Right renal pelvis (tissue), 4 donors: ENCODE data around the gene TLE4. TPM values are rescaled to one million over a fixed set of nuclear protein-coding genes. Genes with fewer than 3 reads are reported as not detected.

Source experiments
- DNase-seq, 4 donors: peaks; one replicate each; pipeline ENCODE4 v3.0.0-alpha.2; 2013; ENCODE audit warnings: low read depth in 4 of 4, low spot score in 3 of 4, missing footprints in 1 of 4
- polyA plus RNA-seq, 4 donors: library from polyadenylated mRNA; unstranded; fragments of 120-200 nt; gene quantifications; one replicate each; pipeline ENCODE4 v1.2.1, GENCODE V29; 2013; ENCODE audit not compliant: insufficient read length in 4 of 4

The TLE4 gene
- polyA plus RNA-seq, 4 donors = 58.4 to 80.9 (median 79.0) TPM

DNA sequence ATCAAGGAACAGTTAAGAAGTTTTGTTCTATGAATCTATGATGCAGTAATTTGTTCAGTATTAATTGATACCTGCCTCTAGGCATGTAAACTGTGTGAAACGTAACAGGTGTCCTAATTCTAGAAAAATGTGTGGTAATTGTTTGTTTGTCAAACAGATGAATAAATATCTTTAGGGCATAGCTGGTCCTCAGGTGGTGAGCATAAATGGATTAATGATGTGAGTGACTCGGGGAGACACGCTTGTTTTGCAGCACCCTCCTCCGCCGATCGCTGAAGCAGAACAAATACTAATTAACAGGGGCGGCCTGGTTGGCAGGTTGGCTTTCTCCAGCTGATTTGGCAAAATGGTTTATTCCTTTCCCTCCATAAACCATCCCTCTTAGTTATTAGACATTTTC lies 88.8 kb downstream of the TLE4 start:
- DNase-seq = no peak

DNA sequence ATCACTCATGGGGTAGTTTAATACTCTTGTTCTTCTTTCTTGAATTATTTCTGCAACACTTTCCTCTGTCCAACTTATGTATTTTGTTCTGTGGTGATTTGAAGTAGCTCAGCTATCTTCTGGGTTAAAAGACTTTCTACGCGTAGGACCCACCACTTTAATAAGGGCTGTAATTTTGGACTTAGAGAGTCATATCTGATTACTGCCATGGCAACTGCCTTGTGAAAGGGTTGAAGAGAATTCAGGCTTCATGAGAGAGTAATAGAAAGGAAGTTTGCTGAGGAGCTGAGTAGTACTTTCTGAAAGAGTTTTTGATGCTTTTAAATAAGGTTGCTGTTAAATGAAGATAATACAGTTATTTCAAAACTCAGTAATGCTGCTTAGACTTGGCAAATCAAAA lies 89.5 kb downstream of the TLE4 start:
- DNase-seq = no peak

DNA sequence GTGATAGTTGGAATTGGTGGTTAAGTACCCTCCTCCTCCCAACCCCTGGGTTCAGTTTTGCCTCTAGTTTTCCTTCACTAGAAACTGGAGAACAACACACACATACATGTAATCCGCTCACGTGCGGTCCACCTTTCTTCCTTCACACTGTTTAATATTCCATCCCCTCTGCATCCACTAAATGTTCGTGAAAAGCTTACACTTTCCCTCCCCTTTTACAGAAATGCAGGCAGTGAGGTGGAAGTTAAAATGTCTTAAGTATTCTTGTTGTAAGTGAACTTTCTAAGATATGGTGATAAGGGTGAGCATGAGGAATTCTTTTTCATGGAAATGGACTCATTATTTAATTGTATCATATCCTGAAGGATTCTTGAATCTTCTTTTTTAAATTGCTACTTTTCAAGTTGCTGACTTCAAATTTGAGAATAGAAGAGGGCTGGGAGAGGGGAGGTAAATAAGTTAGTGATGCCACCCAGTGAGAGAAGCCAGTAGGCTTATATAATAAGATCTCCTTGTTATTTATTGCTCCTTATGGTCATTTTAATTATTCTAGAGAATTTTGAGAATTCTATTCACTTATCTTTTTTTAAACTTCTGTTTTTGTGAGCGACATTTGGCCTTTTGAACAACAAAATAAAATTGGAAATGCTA lies 90.2 kb downstream of the TLE4 start:
- DNase-seq = no peak

DNA sequence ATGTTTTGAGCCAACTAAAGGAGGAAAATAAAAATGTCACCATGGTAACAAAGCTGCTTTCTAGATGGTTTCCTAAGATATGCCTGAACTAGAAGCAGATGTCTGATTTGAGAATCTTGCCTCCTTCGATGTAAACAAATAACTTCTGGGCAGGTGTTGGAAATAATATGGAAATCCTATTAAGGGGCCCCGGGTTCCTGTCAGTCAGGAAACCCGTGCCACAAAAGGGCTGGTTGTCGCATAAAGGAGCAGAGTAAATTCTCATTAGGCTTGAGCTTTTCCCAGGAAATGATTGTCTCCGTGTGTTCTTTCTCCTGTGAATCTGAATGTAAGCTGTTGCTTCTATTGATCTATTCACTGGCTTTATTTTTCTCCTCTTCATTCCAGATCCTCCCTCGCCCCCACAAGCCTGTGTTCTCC lies 90.8 kb downstream of the TLE4 start:
- no peak for DNase-seq

DNA sequence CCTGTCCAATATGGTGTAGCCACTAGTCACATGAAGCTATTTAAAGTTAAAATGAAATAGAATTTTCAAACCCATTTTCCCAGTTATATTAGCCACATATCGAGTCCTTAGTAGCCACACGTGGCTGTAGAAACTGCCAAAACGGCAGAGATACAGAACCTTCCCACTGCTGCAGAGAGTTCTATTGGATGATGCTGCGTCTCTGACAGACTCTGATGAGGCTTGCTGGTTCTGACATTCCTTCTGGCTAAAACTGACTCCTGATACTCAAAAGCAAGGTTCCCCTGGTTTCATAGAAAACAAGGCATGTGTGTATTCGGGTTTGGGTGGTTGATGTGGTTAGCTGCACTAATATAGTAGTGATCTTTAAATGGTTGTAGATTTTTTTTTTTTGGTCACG lies 91.5 kb downstream of the TLE4 start:
- no peak for DNase-seq

DNA sequence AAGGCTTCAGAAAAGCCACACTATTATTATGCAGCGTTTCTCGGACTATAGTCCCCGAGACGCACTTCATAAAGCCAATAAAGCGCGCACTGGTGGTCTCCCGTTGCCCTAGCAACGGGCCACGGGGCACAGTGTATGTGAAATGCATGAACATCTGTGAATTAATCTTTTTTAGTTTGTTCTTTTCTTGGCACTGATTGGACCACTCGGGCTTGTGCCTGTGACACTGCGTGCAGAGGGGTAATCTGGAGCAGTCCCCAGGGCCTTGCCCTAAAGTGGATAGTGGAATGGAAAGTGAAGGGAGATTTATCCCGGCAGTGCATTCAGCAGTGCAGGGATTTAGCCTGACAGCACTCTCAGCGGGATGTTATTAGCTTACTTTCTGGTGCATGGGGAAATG lies 92.1 kb downstream of the TLE4 start:
- DNase-seq = no peak

DNA sequence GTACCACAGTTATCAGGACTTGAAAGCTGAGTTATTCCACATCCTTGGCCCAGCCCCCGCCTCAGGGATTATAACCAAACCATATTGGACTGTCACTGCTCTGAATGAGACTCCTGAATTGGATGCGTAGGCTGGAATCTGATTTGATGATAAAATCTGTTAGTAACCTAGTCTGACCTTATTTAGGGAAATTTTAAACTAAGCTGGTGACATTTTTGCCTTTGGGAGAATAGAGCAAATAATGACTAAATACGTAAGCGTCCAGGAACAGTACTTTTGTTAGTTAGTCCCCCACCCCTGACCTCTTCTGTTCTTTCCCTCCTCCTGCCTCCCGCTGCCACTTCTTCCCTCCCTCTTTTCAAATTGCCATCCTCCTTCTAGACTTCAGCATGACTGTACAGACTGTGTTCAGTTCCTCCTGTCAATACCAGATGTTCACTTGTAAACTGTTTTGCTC lies 92.6 kb downstream of the TLE4 start:
- DNase-seq = no peak

DNA sequence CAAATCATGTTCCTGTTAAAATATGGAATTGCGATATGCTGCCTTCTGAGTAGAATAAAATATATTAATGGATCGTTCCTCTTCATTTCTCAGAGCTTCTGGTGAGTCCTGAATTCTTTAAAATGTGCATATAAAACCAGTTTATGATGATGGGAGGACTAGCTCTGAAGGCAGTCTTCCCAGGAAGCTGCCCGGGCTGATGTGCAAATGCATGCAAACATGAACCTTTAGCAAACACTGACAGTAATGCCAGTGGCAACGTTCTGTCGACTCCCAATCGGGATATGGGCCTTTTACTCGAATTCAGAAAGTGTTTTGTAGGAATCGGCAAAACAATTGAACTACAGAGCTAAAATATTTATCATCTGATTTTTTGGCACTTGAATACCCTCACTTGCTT lies 93.6 kb downstream of the TLE4 start:
- no peak for DNase-seq

DNA sequence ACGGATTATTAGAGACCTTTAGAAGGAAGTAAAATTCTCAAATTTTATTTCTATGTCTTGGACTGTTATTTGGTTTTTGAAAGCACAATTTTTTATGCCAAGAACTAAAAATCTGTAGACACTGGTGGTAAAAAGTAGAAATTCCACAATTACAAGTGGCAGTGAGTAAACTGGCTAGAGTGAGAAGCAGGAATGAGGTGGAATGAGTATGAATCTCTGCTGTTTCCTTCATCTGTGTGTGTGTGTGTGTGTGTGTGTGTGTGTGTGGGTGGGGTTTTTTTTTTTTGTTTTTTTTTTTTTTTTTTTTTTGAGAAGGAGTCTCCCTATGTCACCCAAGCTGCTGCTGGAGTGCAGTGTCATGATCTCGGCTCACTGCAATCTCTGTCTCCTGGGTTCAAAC lies 94.2 kb downstream of the TLE4 start:
- DNase-seq = no peak

DNA sequence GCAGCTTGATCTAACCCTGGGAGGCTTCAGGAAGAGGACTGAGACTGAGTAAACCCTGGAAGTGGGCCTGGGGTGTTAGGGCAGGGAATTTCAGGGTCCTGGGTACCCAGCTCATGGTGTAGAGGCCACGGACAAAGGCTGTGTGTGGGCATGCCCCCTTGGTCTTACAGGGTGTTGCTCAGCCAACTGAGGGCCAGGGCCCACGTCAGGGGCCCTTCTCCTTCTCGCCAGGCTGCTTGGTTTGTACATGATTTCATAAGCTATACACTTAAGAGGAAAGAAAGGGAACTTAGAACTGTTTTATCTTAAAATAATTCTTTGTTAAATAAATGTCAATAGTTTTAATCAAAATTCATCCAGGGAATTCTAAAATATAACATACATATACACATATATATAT lies 95.4 kb downstream of the TLE4 start:
- no peak for DNase-seq

DNA sequence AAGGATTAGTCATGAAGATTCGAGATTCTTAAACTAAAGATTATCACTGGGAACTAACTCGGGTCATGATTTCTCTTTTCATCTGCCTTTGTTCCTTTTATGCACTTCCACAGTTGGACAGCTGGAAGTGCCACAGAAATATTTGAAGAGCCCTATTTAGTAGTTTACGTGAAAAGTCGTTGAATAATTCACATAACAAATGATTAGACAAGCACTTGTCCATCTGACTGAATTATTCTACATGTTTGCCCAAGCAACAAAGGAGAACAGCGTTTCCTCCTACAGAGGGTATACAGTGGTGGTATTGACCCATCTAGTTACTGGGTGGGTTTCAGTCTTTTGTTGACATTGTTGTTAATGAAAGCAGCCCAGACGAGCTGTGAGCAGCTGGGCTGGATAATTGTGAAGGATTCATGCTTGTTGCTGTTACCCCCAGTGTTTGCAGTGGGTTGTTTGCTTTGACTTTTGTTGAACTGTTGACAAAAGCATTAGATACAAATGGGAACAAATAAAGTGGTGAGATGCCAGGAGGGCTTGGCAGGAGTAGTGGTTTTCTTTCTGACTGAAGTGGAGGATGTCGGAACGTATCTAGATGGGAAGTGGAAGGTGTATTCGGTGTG lies 96.2 kb downstream of the TLE4 start:
- no peak for DNase-seq

DNA sequence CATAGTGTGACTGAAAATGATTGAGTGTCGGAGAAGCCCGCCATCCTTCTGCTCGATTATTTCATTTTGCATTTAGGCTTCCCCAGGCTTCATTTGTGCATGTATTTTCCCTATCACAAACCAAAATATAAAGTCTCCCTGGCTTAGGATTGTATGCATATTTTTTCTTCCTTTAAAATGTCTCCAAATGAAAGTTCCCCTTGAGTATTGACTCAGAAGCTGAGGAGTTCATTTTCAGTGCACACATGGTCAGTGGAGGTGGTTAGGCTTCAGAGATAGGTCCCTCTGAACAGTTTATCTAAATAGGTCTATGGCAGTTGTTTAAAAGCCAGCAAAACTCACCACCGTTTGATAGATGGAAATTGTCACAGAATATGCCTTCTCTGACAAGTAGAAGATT lies 97.2 kb downstream of the TLE4 start:
- DNase-seq = no peak

DNA sequence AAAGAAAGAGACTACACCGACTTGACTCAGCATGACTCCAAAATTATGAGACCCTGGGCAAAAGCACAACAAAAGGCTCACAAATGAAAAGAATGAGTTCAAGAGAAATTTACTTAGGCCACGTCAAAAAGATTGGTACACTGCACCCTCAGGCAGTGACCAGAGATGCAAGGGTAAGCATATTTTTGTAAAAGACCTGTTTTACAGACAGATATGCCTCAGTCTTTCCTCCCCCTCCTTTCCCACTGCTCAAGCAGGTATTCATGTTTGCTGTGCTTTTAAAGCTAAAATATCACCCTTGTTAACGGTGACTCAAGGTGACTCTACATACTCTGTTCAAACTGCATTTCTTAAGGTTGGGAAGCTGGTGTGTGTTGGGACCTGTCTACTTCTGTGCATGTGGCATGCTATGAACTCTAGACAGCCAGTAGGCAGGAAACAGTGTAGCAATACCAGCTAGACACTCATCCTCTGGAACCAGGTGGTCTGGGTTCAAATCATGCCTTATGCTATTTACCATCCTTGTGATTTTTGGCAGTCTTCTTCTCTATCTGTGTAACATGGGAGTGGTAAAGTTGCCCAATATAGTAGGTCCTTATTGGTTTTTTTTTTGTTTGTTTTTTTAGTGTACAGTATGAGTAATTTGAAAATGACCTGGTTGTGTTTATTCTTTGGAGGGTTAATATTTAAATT lies 98.7 kb downstream of the TLE4 start:
- no peak for DNase-seq

DNA sequence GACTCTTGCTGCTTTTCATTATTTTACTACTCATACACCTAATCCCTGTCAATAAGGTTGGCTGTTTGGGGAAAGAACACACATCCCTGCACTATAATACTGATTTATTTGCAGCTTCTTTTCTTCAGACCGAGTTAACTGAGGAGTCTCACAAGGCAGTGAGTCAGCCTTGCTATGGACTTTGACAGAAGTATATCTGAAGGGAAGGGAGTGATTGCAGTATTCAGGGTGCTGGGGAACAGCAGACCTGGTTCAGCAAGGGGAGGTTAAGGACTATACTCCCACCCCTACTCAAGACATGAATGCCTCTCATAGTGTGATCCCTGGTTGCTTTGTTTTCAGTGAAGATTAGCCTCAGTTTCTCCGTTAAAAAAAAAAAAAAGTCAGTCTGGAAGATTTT lies 99.8 kb downstream of the TLE4 start:
- no peak for DNase-seq

DNA sequence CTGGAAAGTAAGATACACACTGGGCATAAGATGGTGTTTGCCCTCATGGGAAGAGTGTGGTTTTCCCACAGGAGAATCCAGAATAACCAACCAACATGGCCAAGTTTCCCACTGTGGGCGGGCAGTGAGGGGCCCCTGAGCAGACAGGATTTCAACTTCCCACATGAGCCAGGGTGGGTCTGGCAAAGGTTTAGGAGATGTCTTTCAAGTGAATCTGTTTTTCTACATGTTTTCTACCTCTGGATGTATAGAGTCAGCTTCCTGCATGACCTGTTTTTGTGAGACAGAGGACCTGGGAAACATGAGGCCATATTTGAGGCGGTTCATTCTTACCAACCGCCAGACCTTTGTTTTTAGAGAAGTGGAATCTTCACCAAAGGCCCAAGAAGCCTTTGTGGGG lies 100.5 kb downstream of the TLE4 start:
- no peak for DNase-seq

DNA sequence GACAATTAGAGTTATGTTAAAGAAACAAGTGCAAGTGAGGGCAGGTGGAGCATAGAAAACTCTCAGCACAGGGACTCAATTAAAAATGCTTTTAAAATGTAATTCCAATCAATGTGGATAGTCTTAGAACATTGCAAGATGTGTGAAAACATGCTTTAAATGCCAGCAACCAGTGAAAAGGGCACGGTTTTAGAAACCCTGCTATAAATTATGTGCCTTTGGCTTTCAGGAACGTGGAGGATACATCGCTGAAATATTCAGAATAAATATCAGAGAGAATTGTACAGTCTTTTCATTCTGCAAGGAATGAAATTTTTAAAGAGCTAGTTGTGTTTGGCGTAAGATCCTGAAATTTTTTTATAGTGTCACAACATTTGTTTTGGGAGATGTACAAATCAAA lies 101.1 kb downstream of the TLE4 start:
- DNase-seq = no peak

DNA sequence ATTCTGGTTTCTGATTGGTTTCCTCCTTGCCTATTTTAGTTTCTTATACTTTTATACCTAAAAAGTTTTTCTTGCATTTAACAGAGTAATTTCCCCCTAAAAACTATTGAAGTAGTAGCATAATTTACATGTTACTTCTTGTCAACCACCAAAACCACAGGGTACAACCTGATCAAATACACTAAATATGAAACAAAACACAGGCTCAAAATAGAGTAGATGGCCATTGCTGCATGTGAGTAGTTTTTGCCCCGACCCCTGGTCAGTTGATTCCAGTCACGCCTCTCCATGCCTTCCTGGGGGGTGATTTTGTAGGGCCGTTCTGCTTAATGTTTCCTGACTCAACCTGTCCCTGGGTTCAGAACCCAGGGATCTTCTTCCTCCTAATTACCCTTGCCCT lies 101.8 kb downstream of the TLE4 start:
- no peak for DNase-seq

DNA sequence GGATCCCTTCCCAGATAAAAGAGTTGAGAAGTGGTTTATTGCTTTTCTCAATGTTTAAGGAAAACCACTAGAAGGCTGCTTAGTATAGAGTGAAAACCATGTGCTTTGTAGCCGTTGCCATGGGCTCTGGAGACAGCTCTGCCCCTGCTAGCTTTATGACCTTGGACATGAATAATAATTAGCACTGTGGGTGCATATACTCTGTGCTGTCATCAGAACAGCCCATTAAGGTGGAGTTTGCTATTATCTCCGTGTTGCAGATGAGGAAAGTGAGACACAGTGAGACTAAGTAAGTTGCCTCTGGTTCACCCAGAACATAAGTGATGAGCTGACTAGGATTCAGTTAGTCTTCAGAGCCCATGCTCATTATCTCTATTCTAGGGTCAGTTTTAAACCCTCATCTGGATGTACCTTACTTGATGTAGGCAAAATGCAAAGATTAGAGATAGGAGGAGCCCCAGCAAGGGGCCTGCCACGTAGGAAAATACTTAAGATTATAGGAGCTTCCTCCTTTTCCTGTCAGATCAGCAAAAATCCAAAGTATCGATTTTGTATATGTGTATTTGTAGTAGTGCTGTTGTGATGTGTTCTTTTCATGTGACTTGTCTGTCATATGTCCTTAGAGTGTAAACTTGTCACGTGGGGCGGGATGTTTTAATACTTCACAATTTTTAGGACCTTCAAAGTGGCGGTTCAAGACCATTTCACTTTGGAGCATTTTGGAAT lies 102.5 kb downstream of the TLE4 start:
- no peak for DNase-seq

DNA sequence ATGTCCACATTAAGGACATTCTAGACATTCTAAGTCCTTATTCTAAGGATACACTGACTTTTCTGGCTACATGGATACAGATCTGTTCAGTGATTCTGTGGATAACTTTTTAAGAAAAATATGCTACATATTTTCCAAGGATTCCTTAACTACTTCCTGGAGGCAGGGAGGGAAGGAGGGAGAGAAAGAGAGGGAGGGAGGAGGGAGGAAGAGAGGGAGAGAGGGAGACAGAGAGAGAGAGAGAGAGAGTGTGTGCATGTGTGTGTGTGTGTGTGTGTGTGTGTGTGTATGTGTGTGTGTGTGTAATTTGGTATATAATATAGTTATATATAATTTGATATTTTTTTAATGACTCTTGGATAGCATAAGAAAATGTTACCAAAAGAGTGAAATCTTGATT lies 109.8 kb downstream of the TLE4 start:
- DNase-seq = no peak

DNA sequence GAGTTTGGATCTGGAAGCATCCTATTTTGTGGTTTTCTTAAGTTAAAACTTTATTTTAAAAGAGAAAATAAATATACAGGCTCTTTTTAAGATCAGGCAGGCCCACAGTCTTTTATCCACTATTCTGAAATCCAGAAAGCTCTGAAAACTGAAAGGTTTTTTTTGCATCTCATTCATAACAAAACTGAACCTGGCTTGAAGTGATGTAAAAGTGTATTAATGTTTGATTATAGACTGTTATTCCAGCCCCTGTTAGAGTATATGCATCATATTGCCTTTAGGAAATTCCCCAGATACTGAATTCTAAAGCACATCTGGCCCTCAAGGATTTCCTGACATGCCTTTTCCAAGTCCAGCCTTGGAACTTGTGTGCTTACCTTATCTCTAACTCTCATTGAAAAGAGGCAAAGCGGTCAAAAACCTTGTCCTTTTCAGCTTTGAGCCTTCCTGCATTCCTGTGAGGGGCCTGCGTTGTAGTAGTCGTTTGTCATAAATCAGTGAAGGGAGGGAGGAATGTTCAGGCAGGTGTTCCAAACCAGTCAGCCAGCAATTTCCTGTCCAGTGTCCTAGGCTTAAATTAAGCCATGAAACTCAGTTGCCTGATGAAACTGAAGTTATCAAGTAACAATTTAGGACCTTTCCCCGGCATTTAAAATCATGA lies 110.4 kb downstream of the TLE4 start:
- DNase-seq = no peak

DNA sequence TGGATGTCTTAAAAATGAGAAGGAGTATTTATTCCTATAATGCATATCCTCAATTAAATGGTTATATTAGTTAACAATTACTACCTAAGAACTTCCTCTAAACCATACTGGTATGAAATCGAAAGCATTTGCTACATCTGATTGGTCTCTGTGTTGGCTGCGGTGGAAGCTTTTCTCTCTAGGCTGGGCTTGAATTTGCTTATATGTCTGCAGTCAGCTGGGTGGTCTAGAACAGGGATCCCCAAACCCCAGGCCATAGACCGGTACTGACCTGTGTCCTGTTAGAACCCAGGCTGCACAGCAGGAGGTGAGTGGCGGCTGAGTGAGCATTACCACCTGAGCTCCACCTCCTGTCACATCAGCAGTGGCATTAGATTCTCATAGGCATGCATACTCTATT lies 112.3 kb downstream of the TLE4 start:
- DNase-seq = no peak
